ENCODE data around the gene RIMKLA.

Gene RIMKLA

GRCh38 chr1:42380586-42381279, at the start of gene RIMKLA:
Gene RIMKLA, plus strand, starts transcription at chr1:42380792. Its CDS starts 143 bp downstream, at chr1:42380935.
- DNase-seq = peak; percentile 72

GRCh38 chr1:42332877-42333276, 47.7 kb upstream of the RIMKLA start:
- DNase-seq = no peak

- DNase-seq = no peak
Measured at GRCh38 chr1:42333662-42334239, 46.8 kb upstream of the RIMKLA start.

- peak; percentile 53 for DNase-seq
Measured at GRCh38 chr1:42334240-42335049, 46.1 kb upstream of the RIMKLA start.

- DNase-seq = peak; percentile 95
Measured at GRCh38 chr1:42335050-42335808, 45.4 kb upstream of the RIMKLA start, which contains the start of gene FOXJ3. Gene FOXJ3, minus strand, starts transcription at chr1:42335235. Its CDS starts 24,142 bp downstream, at chr1:42311093.

GRCh38 chr1:42335809-42336518, 44.6 kb upstream of the RIMKLA start:
- no peak for DNase-seq

GRCh38 chr1:42336978-42337377, 43.6 kb upstream of the RIMKLA start:
- DNase-seq = no peak

GRCh38 chr1:42340093-42340492, 40.5 kb upstream of the RIMKLA start:
- no peak for DNase-seq

- no peak for DNase-seq
Measured at GRCh38 chr1:42340901-42341300, 39.7 kb upstream of the RIMKLA start.

GRCh38 chr1:42343049-42343448, 37.5 kb upstream of the RIMKLA start:
- no peak for DNase-seq

- DNase-seq = no peak
Measured at GRCh38 chr1:42348498-42348897, 32.1 kb upstream of the RIMKLA start.

- no peak for DNase-seq
Measured at GRCh38 chr1:42350086-42350485, 30.5 kb upstream of the RIMKLA start.

- peak; percentile 10 for DNase-seq
Measured at GRCh38 chr1:42358791-42359190, 21.8 kb upstream of the RIMKLA start.

GRCh38 chr1:42359466-42359865, 21.1 kb upstream of the RIMKLA start:
- DNase-seq = no peak

- no peak for DNase-seq
Measured at GRCh38 chr1:42364089-42364488, 16.5 kb upstream of the RIMKLA start.

- DNase-seq = no peak
Measured at GRCh38 chr1:42364542-42364941, 16.1 kb upstream of the RIMKLA start.

- DNase-seq = no peak
Measured at GRCh38 chr1:42365118-42365517, 15.5 kb upstream of the RIMKLA start.

GRCh38 chr1:42368096-42368795, 12.3 kb upstream of the RIMKLA start:
- no peak for DNase-seq

- no peak for DNase-seq
Measured at GRCh38 chr1:42369471-42369870, 11.1 kb upstream of the RIMKLA start.

- DNase-seq = no peak
Measured at GRCh38 chr1:42370876-42371549, 9.6 kb upstream of the RIMKLA start.

GRCh38 chr1:42372796-42373195, 7.8 kb upstream of the RIMKLA start:
- DNase-seq = no peak
